Endometrium (tissue), 2 donors: ENCODE measurements around the gene GNAQ.

Experiments used
- FAIRE-seq: peaks from 2 replicates; lab custom pipeline; 2012; peaks lifted over from hg19 to GRCh38; lab: Jason Lieb, UNC
- donor health status: control.
- donor health status: control.

Gene GNAQ

DNA sequence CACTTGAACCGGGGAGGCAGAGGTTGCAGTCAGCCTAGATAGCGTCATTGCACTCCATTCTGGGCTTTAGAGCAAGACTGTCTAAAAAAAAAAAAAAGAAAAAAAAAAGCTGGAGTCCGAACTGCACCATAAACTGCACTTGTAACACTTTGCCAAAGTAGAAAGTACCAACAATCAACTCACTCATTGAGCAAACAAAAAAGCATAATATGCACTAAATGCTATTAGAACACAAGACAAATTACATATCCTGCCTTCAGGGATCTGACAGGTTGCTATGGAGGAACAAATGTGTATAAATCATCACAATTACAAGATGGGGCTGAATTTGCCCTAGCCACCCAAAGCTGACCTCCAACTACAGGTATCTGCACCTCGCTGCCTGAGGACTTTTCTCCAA lies 27.9 kb downstream of the GNAQ start:
- no peak for FAIRE-seq

DNA sequence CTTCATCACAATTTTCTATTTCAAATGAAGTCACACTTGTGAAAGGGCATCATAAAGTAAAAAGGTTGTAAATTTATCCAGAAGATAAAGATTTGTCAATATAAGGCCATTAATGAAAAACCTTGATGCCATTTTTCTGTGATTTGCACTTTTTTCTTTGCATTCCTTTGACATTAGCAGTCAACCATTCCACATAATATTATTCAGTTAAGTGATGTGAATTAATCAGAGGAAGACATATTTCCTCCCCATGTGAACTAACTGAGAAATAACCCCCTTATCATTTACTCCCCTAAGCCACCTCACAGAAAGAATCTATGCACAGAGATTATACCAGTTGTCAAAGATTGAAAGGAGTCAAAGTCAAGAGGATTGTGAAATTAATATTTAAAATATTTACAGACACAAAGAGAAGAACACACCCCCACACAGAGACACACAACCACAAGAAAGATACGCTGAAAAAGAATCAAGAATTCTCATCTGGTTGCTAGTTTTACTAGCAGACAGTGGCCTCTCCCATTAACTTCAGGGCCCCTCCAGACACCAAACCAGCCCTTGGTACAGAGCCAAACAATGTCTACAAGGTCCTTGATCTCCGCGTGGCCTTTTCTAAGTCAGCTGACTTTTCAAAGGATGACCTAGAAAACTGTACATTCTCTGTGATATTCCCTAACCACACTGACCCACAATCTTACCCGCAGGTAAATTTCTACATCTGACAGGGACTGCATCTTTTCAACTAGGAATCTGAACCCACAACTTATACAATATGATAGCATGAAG lies 29.5 kb downstream of the GNAQ start:
- FAIRE-seq: no peak

DNA sequence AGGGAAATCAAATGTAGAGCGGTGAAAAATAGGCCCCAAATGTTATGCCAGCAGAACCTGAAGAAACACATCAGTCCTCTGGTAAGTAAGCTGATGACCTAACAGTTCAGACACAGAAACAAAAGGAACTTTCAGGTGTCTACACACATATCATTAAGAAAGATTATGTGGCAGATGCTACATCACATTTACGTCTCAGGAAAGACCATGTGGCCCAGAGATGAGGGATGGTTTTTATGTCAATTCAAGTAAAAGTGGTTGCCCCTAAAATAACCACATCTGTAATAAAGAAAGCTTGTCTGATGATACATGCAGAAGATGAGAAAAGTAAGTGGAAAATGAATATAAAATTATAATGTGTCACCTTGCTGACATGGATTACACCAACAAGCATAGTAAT lies 31.4 kb downstream of the GNAQ start:
- no peak for FAIRE-seq

DNA sequence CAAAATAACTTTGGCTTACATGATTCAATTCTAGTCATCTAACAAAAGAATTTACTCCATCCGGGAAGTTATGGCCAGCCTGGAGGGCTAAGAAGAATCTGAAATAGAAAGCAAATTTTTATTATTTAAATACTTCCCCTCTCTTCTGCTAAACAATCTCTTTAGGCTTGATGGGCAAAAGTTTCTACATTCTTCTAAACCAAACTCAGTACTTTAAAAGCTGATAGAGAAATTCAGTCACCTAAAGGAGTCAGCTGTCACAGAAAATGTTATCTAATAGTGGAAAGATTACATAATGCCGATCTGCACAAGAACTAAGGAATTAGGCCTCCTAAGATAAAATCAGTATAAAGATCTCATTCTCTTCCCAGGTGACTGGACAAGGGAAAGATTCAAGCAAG lies 32.4 kb downstream of the GNAQ start:
- no peak for FAIRE-seq

DNA sequence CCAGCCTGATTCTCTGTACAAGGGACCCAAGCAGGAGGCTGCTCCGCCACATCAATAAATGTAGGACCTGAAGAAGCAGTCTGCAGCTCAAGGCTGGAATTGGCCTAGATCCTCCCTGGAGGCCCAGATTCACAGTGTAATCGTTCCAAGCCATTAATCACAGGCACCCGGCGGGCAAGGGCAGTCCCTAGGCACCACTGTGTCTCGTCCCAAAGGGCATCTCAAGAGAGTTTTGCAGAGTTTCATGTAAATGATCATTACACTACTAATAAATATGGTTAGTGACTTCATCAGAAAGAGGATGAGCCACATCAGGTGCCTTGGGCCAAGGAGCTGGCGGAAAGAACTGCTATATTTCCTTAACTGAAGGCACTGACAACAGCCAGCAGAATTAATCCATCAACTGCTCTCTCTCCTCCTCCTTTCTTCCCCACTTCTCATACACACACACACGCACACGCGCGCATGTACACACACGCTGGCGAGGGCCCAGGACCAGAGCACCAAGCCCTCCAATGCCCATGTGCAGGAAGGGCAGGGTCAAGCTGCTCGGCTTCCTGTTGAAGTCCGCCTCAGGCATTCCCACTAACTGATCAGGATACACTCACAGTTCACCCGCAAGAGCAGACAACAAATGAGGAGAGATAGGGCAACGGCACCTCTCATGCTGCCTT lies 33.9 kb downstream of the GNAQ start:
- no peak for FAIRE-seq

DNA sequence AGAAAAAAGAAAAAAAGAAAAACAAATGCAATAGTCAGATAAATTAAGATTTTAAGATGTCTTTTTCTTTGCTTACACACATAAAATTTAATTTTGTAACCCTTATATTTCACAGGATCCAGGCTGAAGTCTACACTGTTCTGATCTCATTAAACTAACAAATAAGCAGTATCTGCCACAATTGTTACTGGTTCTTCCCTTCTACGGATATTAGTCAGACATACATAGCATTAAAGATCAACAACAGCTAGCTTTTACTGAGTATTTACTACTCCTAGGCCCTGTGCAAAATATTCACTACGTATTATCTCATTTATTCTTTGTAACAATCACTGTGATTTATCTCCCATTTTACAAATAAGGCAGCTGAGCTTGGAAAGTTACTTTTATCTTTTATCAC lies 34.9 kb downstream of the GNAQ start:
- FAIRE-seq: no peak

DNA sequence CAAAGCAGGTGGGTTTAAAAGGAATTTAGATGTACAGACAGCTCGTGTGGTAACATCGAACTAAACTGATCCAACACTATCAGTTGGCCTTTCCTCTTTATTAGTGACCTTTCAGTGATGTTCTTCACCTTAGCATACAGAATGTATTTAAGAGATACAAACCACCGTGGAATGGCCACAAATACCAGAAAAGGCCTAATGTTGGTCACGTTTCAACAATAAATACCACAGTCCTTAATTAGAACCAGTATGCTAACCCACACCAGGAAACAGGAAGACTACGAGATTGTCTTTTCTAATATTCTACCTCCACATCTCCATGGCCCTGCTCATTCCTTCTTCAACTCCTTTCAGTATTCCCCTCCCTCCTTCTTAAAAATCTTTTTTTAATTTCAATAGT lies 40.4 kb downstream of the GNAQ start:
- no peak for FAIRE-seq

DNA sequence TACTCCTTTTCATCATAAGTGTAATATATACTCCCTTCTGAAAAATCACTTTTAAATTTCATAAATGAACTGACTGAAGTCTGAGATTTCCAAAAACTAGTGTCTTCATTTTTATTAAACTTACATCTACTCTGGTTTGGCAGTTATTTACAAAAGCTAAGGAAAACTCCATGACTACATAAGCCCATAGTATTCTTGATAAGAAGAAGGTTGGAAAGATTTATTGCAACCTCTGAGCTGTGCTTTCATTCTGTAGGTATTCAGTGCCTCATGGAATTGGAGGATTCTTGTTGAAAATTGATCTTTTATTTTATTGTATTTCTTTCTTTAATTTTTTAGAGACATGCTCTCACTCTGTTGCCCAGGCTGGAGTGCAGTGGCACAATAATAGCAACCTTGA lies 41.7 kb downstream of the GNAQ start:
- FAIRE-seq: no peak

DNA sequence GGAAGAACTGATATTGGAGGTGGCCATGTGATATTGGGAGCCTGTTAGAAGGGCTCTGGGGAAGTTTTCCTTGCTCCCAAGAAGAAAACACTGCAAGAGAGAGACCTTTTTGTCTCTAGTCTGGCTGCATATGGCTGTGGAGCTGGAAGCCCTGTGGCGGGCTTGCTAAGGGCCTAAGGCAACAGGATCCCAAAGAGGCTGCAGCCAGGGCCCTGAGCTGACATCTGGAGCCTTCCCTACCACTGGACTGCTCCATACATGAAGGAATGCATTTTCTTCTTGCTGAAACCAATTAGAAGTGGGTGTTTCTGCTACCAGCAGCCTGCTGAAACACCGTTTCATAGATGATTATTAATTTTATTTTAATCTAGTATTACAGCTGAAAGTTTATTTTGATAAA lies 42.2 kb downstream of the GNAQ start:
- FAIRE-seq: no peak

DNA sequence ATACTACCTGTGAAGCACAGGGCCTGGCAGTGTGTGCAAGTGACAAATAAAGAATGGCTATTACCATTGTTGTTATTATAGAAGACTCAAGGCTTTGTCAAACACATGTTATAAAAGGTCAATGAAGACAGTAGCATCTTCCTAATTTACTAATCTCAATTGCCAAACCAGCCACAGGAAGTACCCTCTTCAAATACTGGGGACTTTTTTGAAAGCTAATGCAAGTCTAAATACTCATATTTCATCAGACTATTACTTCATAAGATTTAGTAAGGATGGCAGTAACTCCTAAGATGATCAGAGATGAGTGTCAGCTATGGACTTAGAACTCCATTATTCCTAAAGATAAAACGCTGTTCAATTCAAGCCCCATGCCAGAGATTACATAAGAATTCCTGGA lies 43.0 kb downstream of the GNAQ start:
- FAIRE-seq: no peak

DNA sequence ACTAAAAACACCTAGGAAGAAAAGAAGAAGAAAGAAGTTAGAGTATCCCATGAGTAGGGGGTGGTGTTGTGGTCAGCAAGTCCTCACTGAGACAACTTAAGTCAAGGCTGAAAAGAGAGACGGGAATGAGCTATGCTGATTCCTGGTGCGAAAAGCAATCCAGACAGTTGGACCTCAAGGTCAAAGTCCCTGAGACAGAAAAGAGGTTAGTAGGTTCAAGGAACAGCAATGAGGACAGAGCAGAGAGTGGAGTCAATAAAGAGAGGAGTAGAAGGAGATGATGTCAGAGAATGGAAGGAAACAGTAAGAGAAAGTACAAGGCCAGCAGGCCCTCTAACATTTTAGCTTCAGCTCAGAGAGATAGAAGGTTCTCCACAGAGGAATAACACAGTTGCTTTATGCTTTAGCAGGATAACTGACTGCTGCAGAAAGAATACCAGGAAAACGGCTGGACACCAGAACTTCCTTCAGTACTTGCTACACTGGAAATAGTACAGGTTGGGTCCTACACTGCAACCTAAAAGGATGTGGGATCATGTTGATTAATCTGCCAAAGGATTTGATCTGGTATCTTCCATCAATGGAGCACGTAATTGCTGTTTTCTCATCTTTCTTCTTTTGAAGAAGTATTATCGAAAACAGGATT lies 43.6 kb downstream of the GNAQ start:
- FAIRE-seq: no peak

DNA sequence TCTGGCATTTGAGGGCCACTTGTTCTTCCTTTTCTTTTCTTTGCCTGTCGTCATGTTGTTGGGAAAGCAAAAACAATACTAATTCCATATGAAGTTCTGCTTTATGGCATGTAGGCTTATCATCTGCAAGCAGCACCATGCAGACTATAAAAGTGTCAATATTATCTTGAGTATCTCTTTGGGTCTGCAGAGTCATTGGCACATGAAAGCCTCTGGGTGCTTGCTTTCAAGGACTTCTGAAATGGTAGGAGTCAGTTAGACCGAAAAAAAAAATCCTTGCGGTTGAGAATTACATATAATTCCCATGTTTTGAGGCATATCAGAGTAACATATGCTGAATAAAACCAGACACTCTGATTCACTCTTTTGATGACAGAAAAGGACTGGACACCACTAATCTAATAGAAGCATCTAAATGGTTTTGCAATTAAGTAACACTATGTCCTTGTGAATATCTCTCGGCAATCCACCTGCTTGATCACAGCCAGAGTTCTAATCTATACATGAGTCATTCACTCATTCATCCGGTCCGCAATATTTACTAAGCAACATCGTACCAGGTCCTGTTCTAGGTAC lies 44.4 kb downstream of the GNAQ start:
- FAIRE-seq: no peak

DNA sequence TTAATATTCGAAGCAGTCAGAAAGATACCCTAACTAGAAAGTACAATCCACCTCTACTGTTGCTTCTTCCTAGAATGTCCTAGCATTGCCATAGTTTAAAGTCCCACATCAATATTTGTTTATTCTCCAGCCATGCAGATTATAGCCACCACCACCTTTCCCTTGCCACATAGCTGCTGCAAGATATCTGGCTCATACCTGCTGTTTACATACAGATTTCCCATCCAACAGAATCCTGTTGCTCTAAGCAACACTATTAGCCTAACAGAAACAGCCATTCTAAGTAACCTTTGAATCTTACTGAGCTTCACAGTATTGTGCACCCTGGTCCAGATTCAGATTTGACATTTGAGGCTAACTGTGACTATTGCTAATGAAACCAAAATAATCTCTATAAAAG lies 45.6 kb downstream of the GNAQ start:
- no peak for FAIRE-seq

DNA sequence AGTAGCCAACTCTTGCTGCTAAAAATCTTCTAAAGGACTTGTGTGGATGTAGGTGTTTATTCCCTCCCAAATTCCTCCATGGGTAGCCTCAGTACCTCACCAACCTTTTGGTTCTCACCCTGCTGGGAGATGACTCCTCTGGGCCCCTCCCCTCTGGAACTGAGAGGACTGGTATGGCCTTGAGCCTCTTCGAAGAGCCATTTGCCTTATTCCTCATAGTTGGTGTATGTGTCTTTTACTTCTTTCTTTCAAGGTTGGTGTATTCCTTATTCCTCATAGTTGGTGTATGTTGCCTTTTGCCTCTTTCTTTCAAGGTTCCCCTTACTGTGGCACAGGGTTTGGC lies 48.3 kb downstream of the GNAQ start:
- no peak for FAIRE-seq

DNA sequence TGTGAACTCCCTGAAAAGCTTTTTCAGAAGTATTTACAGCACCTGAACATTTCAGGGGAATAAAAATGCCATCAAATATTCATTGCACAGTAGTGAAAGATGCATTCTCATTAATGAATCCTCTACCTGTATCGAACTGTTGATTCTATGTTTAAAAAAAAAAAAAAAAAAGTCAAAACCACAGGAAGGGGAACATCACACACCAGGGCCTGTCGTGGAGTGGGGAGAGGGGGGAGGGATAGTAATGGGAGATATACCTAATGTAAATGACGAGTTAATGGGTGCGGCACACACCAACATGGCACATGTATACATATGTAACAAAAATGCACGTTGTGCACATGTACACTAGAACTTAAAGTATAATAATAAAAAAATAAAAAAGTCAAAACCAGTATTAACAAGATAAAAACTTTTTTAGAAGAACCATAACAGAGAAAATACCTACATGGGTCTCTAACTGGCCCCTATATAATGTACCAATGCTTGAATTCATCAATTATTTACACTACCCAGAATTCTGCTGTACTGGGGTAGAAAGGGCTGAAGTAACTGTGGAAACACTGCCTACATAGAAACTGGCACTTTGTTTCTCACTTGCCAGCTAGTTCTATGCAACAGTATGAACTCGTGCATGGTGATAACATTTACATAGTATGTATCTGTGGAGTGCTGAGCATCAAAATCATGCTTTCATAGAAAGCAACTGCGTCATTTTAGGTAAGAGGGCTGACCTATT lies 48.9 kb downstream of the GNAQ start:
- FAIRE-seq: no peak

DNA sequence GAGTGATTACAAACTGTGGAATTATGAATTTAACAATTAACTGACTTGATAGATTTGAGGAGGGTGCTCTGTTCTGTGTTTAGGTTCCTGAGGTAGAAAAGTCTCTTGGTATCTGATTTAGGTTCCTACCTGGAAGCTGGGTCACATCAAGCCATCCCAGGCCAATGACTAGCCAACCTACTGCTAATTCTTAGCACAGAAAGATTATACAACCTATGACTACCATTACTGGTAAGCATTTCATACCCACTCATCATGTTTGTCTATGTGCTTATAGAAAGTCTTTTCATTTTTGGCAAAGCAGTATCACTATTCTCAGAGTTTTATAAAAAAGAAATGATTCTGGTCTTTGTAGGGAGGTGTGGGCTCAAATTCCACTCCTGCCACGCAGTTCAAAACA lies 49.7 kb downstream of the GNAQ start:
- FAIRE-seq: no peak

DNA sequence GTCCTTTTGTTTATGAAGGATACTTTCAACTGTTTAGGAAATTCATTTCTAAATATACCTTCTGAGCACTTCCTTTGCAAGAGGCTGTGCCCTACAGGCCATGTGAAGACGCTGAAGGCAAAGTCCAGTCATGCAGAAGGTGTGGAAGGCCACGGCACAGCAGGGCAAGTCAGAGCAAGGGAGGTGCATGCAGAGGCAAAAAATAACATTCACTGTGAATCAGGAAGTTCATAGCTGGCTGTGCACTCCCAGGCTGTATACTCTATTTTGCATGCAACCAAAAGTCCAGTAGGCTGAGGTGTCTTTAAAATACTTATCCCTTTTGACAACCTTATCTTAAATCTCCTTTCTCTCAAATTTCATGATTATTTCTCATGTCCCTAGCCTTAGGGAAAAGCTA lies 50.3 kb downstream of the GNAQ start:
- no peak for FAIRE-seq

DNA sequence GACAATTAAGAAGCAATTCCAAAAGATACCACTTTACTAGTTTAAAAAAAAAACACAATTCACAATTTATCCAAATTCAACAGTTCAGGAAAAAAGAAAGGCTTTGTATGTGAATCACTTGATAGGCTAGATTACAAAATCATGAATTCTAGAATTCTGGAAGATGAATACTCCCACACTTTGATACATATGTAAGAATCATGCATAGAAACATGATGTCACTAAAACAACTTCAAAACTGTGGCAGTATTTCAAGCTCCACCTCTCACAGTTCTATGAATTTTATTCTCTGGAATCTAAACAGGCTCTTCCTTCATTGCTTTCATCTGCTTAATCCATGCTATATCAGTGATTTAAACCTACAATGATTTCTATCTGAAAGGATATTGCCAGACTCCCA lies 51.0 kb downstream of the GNAQ start:
- FAIRE-seq: no peak

DNA sequence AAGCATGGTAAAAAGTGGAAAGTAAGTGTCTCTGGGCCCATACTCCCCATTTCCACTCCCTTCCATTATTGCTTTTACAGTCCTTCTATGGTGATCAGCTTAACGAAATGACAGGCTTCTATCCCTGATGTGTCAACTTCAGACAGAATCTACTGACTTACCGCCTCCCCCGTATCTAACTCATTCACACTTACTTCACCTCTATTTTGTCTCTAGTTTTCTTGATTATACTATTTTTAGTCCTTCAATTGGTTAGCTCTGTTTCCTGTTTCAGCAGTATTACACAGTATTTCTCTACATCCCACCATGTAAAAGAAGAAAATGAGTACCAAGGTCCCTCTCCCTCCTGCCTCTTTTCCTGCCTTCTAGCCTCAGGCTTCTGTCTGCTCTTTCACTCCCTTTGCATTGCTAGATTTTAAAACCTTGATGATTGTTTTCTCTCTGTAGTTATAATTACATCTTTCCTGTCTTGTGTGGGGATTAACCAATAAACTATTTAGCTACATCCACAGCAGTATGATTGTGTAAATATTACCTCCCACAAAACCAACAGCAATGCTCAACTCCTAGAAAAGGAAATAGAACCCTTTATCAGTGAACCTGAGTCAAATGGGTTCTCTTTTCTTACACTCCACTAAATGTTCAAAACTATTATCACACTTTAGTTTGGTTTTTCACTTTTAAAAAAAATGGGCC lies 53.4 kb downstream of the GNAQ start:
- FAIRE-seq: no peak

DNA sequence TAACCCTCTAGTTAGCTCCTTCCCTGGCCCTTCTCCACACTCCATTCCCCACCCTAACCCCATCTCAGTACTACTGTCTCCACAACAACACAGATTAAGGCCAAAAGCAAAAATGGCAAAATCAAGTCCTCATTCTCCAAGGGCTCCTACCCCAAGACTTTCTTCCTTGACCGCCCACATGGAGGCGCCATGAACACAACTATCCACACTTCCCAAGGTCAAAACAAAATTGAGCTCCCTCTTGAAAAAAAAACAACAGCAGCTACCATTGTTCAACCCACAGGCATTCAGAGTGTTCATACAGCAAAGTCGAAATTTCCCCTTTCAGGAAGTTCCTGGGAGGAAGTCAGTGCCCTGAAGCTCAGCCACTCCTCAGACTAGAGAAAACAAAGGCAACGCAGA lies 54.4 kb downstream of the GNAQ start:
- no peak for FAIRE-seq

DNA sequence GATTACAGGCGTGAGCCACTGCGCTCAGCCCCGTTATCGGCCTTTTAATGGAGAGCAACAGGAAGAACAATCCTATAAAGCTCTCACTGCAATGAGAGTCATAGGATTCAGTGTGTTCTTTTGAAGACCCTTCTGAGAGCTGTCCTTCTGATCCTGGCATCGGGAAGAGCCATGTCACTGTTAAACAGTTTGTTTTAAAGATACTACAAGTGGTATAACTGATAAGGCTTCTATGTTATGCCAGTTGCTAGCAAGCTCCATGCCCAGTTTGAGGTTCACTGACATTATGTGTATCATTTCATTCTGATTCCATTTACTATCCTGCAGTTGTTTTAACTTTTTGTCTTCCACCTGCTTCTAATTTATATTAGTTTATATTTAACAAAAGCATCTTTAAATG lies 55.8 kb downstream of the GNAQ start:
- FAIRE-seq: no peak

DNA sequence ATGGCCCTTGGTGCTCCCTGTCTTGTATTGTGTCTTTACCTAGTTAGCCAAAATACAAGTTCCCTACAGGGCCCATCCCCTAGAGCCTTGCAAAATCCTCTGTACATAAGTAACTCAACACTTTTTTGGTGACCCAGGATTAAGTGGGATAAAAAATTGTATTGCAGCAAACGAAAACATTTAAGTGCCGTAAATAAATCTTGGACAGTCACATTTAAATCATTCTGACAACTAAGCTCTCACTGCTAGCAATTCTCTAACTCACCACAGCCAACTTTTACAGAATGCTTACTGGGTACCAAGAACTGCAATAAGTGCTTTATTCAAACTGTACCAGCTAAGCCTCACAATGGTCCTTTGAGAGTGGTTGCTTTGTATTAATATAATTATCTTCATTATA lies 56.6 kb downstream of the GNAQ start:
- FAIRE-seq: no peak
